Measurements from ENCODE around the gene GEMIN4. TPM values are rescaled to one million over a fixed set of nuclear protein-coding genes. Genes with fewer than 3 reads are reported as not detected.

GEMIN4 gene
- total RNA-seq, 1 donor, result 8.7 TPM

GRCh38 chr17:697682-698081 is 54.4 kb downstream of the GEMIN4 start:
- no peak for TF ChIP-seq CTCF (IDR thresholded peaks at IDR 0.05; ENCODE audit: extremely low read depth, low read depth, low read length)
- peaks cover 22% of the 10 kb centered on the region for H3K4me1 ChIP-seq (ENCODE audit: insufficient read depth, low read length)
- H4K20me1 ChIP-seq (ENCODE audit: insufficient read depth, low read length), result peaks cover 4% of the 10 kb centered on the region
- H3K36me3 ChIP-seq (ENCODE audit: insufficient read depth, low read length), result peaks cover 43% of the 10 kb centered on the region
- H3K79me2 ChIP-seq (ENCODE audit: insufficient read depth, low read length), result peaks cover 41% of the 10 kb centered on the region
- no peaks in the 10 kb centered on the region for H3K9me3 ChIP-seq (ENCODE audit: low read depth, low read length)
- H3K27me3 ChIP-seq (ENCODE audit: insufficient read depth, low read length), result no peaks in the 10 kb centered on the region
- H3K27ac ChIP-seq (ENCODE audit: low read depth, low read length), result no peak overlapping the region
- no peak for DNase-seq (ENCODE audit: insufficient read length, low spot score, missing footprints)
- H3K4me3 ChIP-seq (ENCODE audit: insufficient read depth, low read length), result no peak overlapping the region
- no peak overlapping the region for H3K4me2 ChIP-seq (ENCODE audit: insufficient read depth, low read length)
- no peak overlapping the region for H2AFZ ChIP-seq (ENCODE audit: low read length)

- peaks cover 36% of the 10 kb centered on the region for H3K79me2 ChIP-seq (ENCODE audit: insufficient read depth, low read length)
- peaks cover 38% of the 10 kb centered on the region for H3K36me3 ChIP-seq (ENCODE audit: insufficient read depth, low read length)
- H2AFZ ChIP-seq (ENCODE audit: low read length), result no peak overlapping the region
- no peaks in the 10 kb centered on the region for H3K9me3 ChIP-seq (ENCODE audit: low read depth, low read length)
- TF ChIP-seq CTCF (IDR thresholded peaks at IDR 0.05; ENCODE audit: extremely low read depth, low read depth, low read length), result no peak
- H4K20me1 ChIP-seq (ENCODE audit: insufficient read depth, low read length), result peaks cover 4% of the 10 kb centered on the region
- no peak overlapping the region for H3K4me3 ChIP-seq (ENCODE audit: insufficient read depth, low read length)
- no peak overlapping the region for H3K4me2 ChIP-seq (ENCODE audit: insufficient read depth, low read length)
- peaks cover 35% of the 10 kb centered on the region for H3K4me1 ChIP-seq (ENCODE audit: insufficient read depth, low read length)
- peak overlapping the region; percentile 100 for H3K27ac ChIP-seq (ENCODE audit: low read depth, low read length)
- no peaks in the 10 kb centered on the region for H3K27me3 ChIP-seq (ENCODE audit: insufficient read depth, low read length)
- peak; percentile 27 for DNase-seq (ENCODE audit: insufficient read length, low spot score, missing footprints)
Observed at GRCh38 chr17:696369-696768, 55.7 kb downstream of the GEMIN4 start.

Other genes with a start within 250 kb of the GEMIN4 start
- 22.1 and 25.9 TPM in 2 replicates for gene VPS53, start 37.4 kb downstream of the GEMIN4 start, total RNA-seq
- 19.5 and 28.6 TPM in 2 replicates for gene TLCD3A, start 19.7 kb downstream of the GEMIN4 start, total RNA-seq
- gene GLOD4, start 30.0 kb upstream of the GEMIN4 start, total RNA-seq, result 39.4 and 43.3 TPM in 2 replicates
- 16.5 and 19.5 TPM in 2 replicates for gene MRM3, start 30.1 kb upstream of the GEMIN4 start, total RNA-seq
- gene NXN, start 227.5 kb upstream of the GEMIN4 start, total RNA-seq, result 60.7 and 68.8 TPM in 2 replicates
- gene TIMM22, start 244.9 kb upstream of the GEMIN4 start, total RNA-seq, result 10.5 and 10.6 TPM in 2 replicates

Measured in osteoblast (primary cell).